Measurements from ENCODE around the gene TAS1R2. TPM values are rescaled to one million over a fixed set of nuclear protein-coding genes. Genes with fewer than 3 reads are reported as not detected.

TAS1R2 gene
- total RNA-seq, 1 experiment from 2014 or later = not detected

- Histone ChIP-seq H2BK5ac (ENCODE audit: insufficient read length, low read length) (no peak overlapping the region), H3K9me3 (ENCODE audit: control insufficient read depth, low read depth, low read length) (no peaks in the 10 kb centered on the region), H4K8ac (replicated peaks; ENCODE audit: insufficient read length, low read depth, low read length) (no peak overlapping the region), H2BK120ac (ENCODE audit: low read depth, low read length, poor library complexity, severe bottlenecking) (no peak overlapping the region), H3T11ph (ENCODE audit: low read length) (no peak overlapping the region), H3K9ac (ENCODE audit: extremely low read depth, insufficient read length, low read length) (no peak overlapping the region), H4K20me1 (ENCODE audit: control insufficient read depth, insufficient read depth, insufficient read length) (no peaks in the 10 kb centered on the region), H3K56ac (ENCODE audit: insufficient read length, low read depth, low read length) (no peak overlapping the region), H2BK15ac (ENCODE audit: low read depth, low read length) (no peak overlapping the region), H3K79me1 (ENCODE audit: insufficient read depth, low read depth, low read length, poor library complexity, severe bottlenecking) (no peaks in the 10 kb centered on the region), H3K14ac (ENCODE audit: insufficient read depth, low read length) (no peak overlapping the region), H2BK20ac (ENCODE audit: low read depth, low read length, poor library complexity, severe bottlenecking) (no peak overlapping the region), H2AFZ (ENCODE audit: low read length) (no peak overlapping the region), H3K79me2 (ENCODE audit: insufficient read depth, low read length) (no peaks in the 10 kb centered on the region), H2BK12ac (ENCODE audit: insufficient read length, low read depth, low read length) (no peak overlapping the region), H3K23me2 (ENCODE audit: insufficient read length, low read depth, low read length, poor library complexity, severe bottlenecking) (no peaks in the 10 kb centered on the region), H3K4ac (ENCODE audit: low read depth, low read length) (no peak overlapping the region), H3K4me1 (ENCODE audit: insufficient read depth, low read length) (no peaks in the 10 kb centered on the region), H3K4me2 (ENCODE audit: insufficient read depth, insufficient read length, low read length) (no peak overlapping the region), H4K91ac (ENCODE audit: insufficient read length, low read depth, low read length) (no peak overlapping the region), H3K23ac (ENCODE audit: insufficient read length, low read depth, low read length) (no peak overlapping the region), H4K5ac (ENCODE audit: insufficient read length, low read depth, low read length) (no peak overlapping the region), H3K27ac (ENCODE audit: insufficient read length, low read depth, low read length) (no peak overlapping the region), H3K27me3 (ENCODE audit: insufficient read depth, low read length) (no peaks in the 10 kb centered on the region; the same call in 1 of the 2 replicates), H2AK5ac (ENCODE audit: insufficient read length, low read length) (no peak overlapping the region), H3K18ac (ENCODE audit: insufficient read length, low read depth, low read length) (no peak overlapping the region)
- H3K9me3 Mint-ChIP-seq = no peaks in the 10 kb centered on the region; a peak in 1 of 5 replicates
- TF ChIP-seq CTCF (conservative IDR thresholded peaks at IDR 0.05) = no peak
- no peak for DNase-seq
- no peaks in the 10 kb centered on the region for H3K36me3 Mint-ChIP-seq (ENCODE audit: insufficient read depth in 1 of 3, low read depth in 3 of 3)
- peaks cover 9 to 37% of the 10 kb centered on the region in 2 experiments for H3K4me1 Mint-ChIP-seq
- H3K27ac Mint-ChIP-seq = no peak overlapping the region
- no peak overlapping the region for H3K4me3 Mint-ChIP-seq
- no CpG with 5 or more reads among the region's 10 CpGs for WGBS (ENCODE audit: extremely low coverage, insufficient read length, low lambda C conversion rate)
- peaks cover 42% of the 10 kb centered on the region for H3K27me3 Mint-ChIP-seq (ENCODE audit: low read depth)
Observed at GRCh38 chr1:18814874-18815531, 44.5 kb downstream of the TAS1R2 start.

Measured in H9 (cell line).